ENCODE measurements around the gene CCDC70. TPM values are rescaled to one million over a fixed set of nuclear protein-coding genes. Genes with fewer than 3 reads are reported as not detected.

The CCDC70 gene
- total and polyA plus RNA-seq, 4 donors, result 0.36 TPM; not detected in 3

GRCh38 chr13:51887468-51887867 is 25.7 kb downstream of the CCDC70 start:
- TF ChIP-seq ATF3 (IDR thresholded peaks at IDR 0.05) (no peak), RAD21 (IDR thresholded peaks at IDR 0.05) (no peak), ZBTB33 (IDR thresholded peaks at IDR 0.05) (no peak), HNF4G (IDR thresholded peaks at IDR 0.05) (no peak), NR2F2 (IDR thresholded peaks at IDR 0.05) (no peak)

GRCh38 chr13:51892657-51893056 is 30.9 kb downstream of the CCDC70 start:
- Histone ChIP-seq H3K9me3 (ENCODE audit: control insufficient read depth in 4 of 4, low read length in 3 of 4) (no peaks in the 10 kb centered on the region), H3K4me1 (ENCODE audit: control insufficient read depth in 4 of 4, insufficient read depth in 4 of 4, low read length in 3 of 4) (no peaks in the 10 kb centered on the region), H3K27me3 (ENCODE audit: control insufficient read depth in 4 of 4, insufficient read depth in 4 of 4, low read length in 3 of 4) (no peaks in the 10 kb centered on the region), H3K9ac (ENCODE audit: low read depth in 1 of 2, low read length in 2 of 2) (no peak overlapping the region), H3K4me3 (ENCODE audit: low read depth in 1 of 3, low read length in 3 of 3) (no peak overlapping the region), H3K36me3 (ENCODE audit: control insufficient read depth in 4 of 4, insufficient read depth in 3 of 4, low read depth in 1 of 4, low read length in 3 of 4) (peaks cover 0 to 4% (median 0%) of the 10 kb centered on the region in 4 donors), H3K27ac (ENCODE audit: low read depth in 1 of 2, low read length in 2 of 2) (no peak overlapping the region)
- DNase-seq (ENCODE audit: low spot score), result no peak
- 75% methylated on average over 3 of the region's 3 CpGs for WGBS
- TF ChIP-seq GABPA (IDR thresholded peaks at IDR 0.05 in 1 of 2, conservative IDR thresholded peaks at IDR 0.05 in 1 of 2), result no peak
- no peak for TF ChIP-seq SP1 (IDR thresholded peaks at IDR 0.05)
- TF ChIP-seq HNF4G (IDR thresholded peaks at IDR 0.05), result no peak
- no peak for TF ChIP-seq FOXA1 (IDR thresholded peaks at IDR 0.05)

More at GRCh38 chr13:51887468-51887867, 25.7 kb downstream of the CCDC70 start:
- WGBS, result 84% methylated on average over 2 of the region's 2 CpGs
- Histone ChIP-seq H3K9me3 (ENCODE audit: control insufficient read depth in 4 of 4, low read length in 3 of 4) (no peaks in the 10 kb centered on the region), H3K27ac (ENCODE audit: low read depth in 1 of 2, low read length in 2 of 2) (no peak overlapping the region), H3K9ac (ENCODE audit: low read depth in 1 of 2, low read length in 2 of 2) (no peak overlapping the region), H3K4me1 (ENCODE audit: control insufficient read depth in 4 of 4, insufficient read depth in 4 of 4, low read length in 3 of 4) (no peaks in the 10 kb centered on the region), H3K27me3 (ENCODE audit: control insufficient read depth in 4 of 4, insufficient read depth in 4 of 4, low read length in 3 of 4) (no peaks in the 10 kb centered on the region), H3K4me3 (ENCODE audit: low read depth in 1 of 3, low read length in 3 of 3) (no peak overlapping the region), H3K36me3 (ENCODE audit: control insufficient read depth in 4 of 4, insufficient read depth in 3 of 4, low read depth in 1 of 4, low read length in 3 of 4) (peaks cover 0 to 2% (median 0%) of the 10 kb centered on the region in 4 donors)
- no peak for DNase-seq (ENCODE audit: low spot score)

GRCh38 chr13:51894239-51894638 is 32.5 kb downstream of the CCDC70 start:
- H3K27ac ChIP-seq (ENCODE audit: low read depth in 1 of 2, low read length in 2 of 2), result no peak overlapping the region
- H3K36me3 ChIP-seq (ENCODE audit: control insufficient read depth in 4 of 4, insufficient read depth in 3 of 4, low read depth in 1 of 4, low read length in 3 of 4), result peaks cover 0 to 4% (median 0%) of the 10 kb centered on the region in 4 donors
- no peaks in the 10 kb centered on the region for H3K9me3 ChIP-seq (ENCODE audit: control insufficient read depth in 4 of 4, low read length in 3 of 4)
- no peaks in the 10 kb centered on the region for H3K27me3 ChIP-seq (ENCODE audit: control insufficient read depth in 4 of 4, insufficient read depth in 4 of 4, low read length in 3 of 4)
- no peak overlapping the region for H3K4me3 ChIP-seq (ENCODE audit: low read depth in 1 of 3, low read length in 3 of 3)
- DNase-seq (ENCODE audit: low spot score), result no peak
- 96% methylated on average over 4 of the region's 4 CpGs for WGBS
- H3K9ac ChIP-seq (ENCODE audit: low read depth in 1 of 2, low read length in 2 of 2), result no peak overlapping the region
- TF ChIP-seq HNF4A (conservative IDR thresholded peaks at IDR 0.05) (no peak), MAX (IDR thresholded peaks at IDR 0.05) (no peak), ZBTB33 (IDR thresholded peaks at IDR 0.05) (no peak), YY1 (IDR thresholded peaks at IDR 0.05) (no peak), CTCF (IDR thresholded peaks at IDR 0.05; ENCODE audit: low read depth, low read length, missing input control) (no peak), RAD21 (IDR thresholded peaks at IDR 0.05) (no peak), NR2F2 (IDR thresholded peaks at IDR 0.05) (no peak), HNF4G (IDR thresholded peaks at IDR 0.05) (no peak), RXRA (IDR thresholded peaks at IDR 0.05) (no peak), TAF1 (conservative IDR thresholded peaks at IDR 0.05) (no peak), FOXA1 (IDR thresholded peaks at IDR 0.05) (no peak), ATF3 (IDR thresholded peaks at IDR 0.05) (no peak), FOXA2 (IDR thresholded peaks at IDR 0.05) (no peak), SP1 (IDR thresholded peaks at IDR 0.05) (no peak), EGR1 (IDR thresholded peaks at IDR 0.05; ENCODE audit: low read depth in 2 of 2) (no peak), JUND (IDR thresholded peaks at IDR 0.05) (no peak), REST (IDR thresholded peaks at IDR 0.05) (no peak)
- no peaks in the 10 kb centered on the region for H3K4me1 ChIP-seq (ENCODE audit: control insufficient read depth in 4 of 4, insufficient read depth in 4 of 4, low read length in 3 of 4)

Data from liver (tissue), 9 donors.